K562 treated with DMSO at 1 percent for 4 hours (cell line): Measurements from ENCODE around the gene MED20. TPM values are rescaled to one million over a fixed set of nuclear protein-coding genes. Genes with fewer than 3 reads are reported as not detected.

Source experiments
- total RNA-seq: library from RNA; unstranded; fragments of 300-600 nt; gene quantifications from 2 replicates; pipeline ENCODE4 v1.2.3, GENCODE V29; 2022; ENCODE audit not compliant: insufficient read depth

Gene MED20
- 14.9 and 17.4 TPM in 2 replicates for total RNA-seq

GRCh38 chr6:41920921-41921711 is at the start of gene MED20, which contains the start of gene BYSL:
Gene MED20 (minus strand): TSS chr6:41921139. CDS start chr6:41921018, 121 bp downstream.
Gene BYSL (plus strand): TSS chr6:41921499. CDS start chr6:41921563, 64 bp downstream.

GRCh38 chr6:41941280-41942066 is 20.5 kb upstream of the MED20 start, which contains the start of gene CCND3:
Gene CCND3 (minus strand): TSS chr6:41941808. CDS start chr6:41941649, 159 bp downstream.

DNA sequence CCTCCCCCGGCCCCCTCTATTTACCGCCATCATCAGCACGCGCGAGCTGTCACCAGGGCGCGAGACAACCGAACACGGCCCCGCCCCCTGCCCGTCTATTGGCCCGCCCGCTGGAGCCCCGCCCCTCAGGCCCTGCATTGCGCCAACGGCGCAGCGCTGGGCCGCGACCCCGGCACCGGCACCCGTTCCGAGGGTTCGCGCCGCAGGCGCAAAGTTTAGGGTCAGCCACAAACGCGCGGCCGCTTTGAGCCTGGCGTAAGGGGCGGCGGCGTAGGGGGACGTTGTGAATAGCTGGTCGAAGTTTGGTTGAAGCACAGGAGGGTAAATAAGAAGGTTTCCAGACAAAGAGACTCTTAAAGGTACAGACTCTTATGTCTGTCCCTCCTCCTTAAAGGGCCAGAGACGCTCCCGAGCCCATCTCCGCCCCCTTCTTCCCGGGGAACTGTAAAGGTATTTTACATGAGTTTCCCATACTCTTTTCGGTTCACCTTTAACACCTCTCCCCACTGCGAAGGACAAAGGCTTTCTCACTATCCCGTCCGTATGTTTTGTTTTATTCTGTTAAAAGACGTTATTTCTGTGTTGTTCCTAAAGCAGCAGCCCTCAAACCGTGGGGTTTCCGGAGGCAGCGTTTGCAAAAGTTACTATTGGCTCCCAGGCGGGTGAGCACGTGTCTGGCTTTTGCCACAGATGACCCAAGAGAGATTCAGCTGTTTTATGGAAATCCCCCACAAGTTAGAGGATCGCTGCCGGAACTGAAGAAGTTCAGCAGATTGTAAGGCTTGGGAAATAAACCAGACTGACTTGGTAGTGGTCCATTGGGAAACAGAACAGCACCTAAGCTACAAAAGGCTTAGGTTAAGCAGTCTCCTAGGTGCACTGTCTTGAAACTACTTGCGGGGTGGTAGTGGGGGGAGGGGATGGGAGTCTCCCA is 25.4 kb downstream of the MED20 start, which contains the start of gene USP49:
USP49 (minus strand) TSS at position 76 of the 934 bp plus-strand sequence. CDS start 88,392 bp downstream, outside the sequence.

Other genes starting within 250 kb of the MED20 start
- 2.4 and 3.4 TPM in 2 replicates for gene TFEB, start 185.5 kb downstream of the MED20 start, total RNA-seq
- gene PGC, start 173.7 kb downstream of the MED20 start, total RNA-seq, result 1.0 and 1.1 TPM in 2 replicates
- gene FRS3, start 141.2 kb downstream of the MED20 start, total RNA-seq, result 4.5 and 5.4 TPM in 2 replicates
- gene PRICKLE4, start 140.4 kb downstream of the MED20 start, total RNA-seq, result 1.2 TPM in 1 of 2 replicates, not detected in the other
- 449 and 456 TPM in 2 replicates for gene TOMM6, start 133.4 kb downstream of the MED20 start, total RNA-seq
- gene USP49, start 25.8 kb downstream of the MED20 start, total RNA-seq, result 7.7 and 10.6 TPM in 2 replicates
- 14.5 and 17.8 TPM in 2 replicates for gene BYSL, start 360 bp upstream of the MED20 start, total RNA-seq
- 168 and 178 TPM in 2 replicates for gene CCND3, start 20.7 kb upstream of the MED20 start, total RNA-seq
- 14.2 and 19.9 TPM in 2 replicates for gene TAF8, start 129.4 kb upstream of the MED20 start, total RNA-seq
- 0.11 TPM in 1 of 2 replicates, not detected in the other for gene C6orf132, start 221.5 kb upstream of the MED20 start, total RNA-seq